ENCODE data around the gene LRRIQ1. TPM values are rescaled to one million over a fixed set of nuclear protein-coding genes. Genes with fewer than 3 reads are reported as not detected.

Gene LRRIQ1
- total and polyA plus RNA-seq, 2 experiments from 2014 or later: 2.0 to 6.9 TPM

DNA sequence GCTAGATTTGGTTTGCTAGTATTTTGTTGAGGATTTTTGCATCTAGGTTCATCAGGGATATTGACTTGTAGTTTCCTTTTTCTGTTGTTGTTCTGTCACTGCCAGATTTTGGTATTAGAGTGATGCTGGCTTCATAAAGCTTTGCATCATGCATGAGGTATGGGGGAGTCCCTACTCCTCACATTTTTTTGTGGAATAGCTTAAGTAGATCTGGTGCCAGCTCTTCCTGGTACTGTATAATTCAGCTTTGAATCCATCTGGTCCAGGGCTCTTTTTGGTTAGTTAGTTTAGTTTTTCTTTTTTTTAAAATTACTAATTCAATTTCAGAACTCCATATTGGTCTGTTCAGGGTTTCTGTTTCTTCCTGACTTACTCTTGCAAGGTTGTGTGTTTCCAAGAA lies 59.4 kb downstream of the LRRIQ1 start:
- TF ChIP-seq, protein P1, sequence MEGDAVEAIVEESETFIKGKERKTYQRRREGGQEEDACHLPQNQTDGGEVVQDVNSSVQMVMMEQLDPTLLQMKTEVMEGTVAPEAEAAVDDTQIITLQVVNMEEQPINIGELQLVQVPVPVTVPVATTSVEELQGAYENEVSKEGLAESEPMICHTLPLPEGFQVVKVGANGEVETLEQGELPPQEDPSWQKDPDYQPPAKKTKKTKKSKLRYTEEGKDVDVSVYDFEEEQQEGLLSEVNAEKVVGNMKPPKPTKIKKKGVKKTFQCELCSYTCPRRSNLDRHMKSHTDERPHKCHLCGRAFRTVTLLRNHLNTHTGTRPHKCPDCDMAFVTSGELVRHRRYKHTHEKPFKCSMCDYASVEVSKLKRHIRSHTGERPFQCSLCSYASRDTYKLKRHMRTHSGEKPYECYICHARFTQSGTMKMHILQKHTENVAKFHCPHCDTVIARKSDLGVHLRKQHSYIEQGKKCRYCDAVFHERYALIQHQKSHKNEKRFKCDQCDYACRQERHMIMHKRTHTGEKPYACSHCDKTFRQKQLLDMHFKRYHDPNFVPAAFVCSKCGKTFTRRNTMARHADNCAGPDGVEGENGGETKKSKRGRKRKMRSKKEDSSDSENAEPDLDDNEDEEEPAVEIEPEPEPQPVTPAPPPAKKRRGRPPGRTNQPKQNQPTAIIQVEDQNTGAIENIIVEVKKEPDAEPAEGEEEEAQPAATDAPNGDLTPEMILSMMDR (IDR thresholded peaks at IDR 0.05; ENCODE audit: low read depth, low read length): no peak
- H3K9me3 ChIP-seq (ENCODE audit: low read depth): no peaks in the 10 kb centered on the region
- H3K27me3 ChIP-seq: no peaks in the 10 kb centered on the region
- no peaks in the 10 kb centered on the region for H3K36me3 ChIP-seq
- no peak overlapping the region for H3K27ac ChIP-seq
- DNase-seq (ENCODE audit: low read depth in 1 of 2, low spot score in 1 of 2): no peak
- H3K4me1 ChIP-seq (ENCODE audit: low read depth): no peaks in the 10 kb centered on the region
- H3K4me3 ChIP-seq: no peak overlapping the region

GRCh38 chr12:85130646-85131045 lies 94.5 kb downstream of the LRRIQ1 start:
- H3K36me3 ChIP-seq: no peaks in the 10 kb centered on the region
- no peaks in the 10 kb centered on the region for H3K9me3 ChIP-seq (ENCODE audit: low read depth)
- peak in 1 of 2 donors; percentile 1 for DNase-seq (ENCODE audit: low read depth in 1 of 2, low spot score in 1 of 2)
- TF ChIP-seq, protein P1 (IDR thresholded peaks at IDR 0.05; ENCODE audit: low read depth, low read length): no peak
- H3K4me3 ChIP-seq: no peak overlapping the region
- H3K27me3 ChIP-seq: no peaks in the 10 kb centered on the region
- no peaks in the 10 kb centered on the region for H3K4me1 ChIP-seq (ENCODE audit: low read depth)
- no peak overlapping the region for H3K27ac ChIP-seq

GRCh38 chr12:85138833-85139232 lies 102.7 kb downstream of the LRRIQ1 start:
- no peaks in the 10 kb centered on the region for H3K4me1 ChIP-seq (ENCODE audit: low read depth)
- H3K9me3 ChIP-seq (ENCODE audit: low read depth): no peaks in the 10 kb centered on the region
- H3K36me3 ChIP-seq: no peaks in the 10 kb centered on the region
- H3K27me3 ChIP-seq: no peaks in the 10 kb centered on the region
- no peak overlapping the region for H3K4me3 ChIP-seq
- no peak for DNase-seq (ENCODE audit: low read depth in 1 of 2, low spot score in 1 of 2)
- TF ChIP-seq, protein P1 (IDR thresholded peaks at IDR 0.05; ENCODE audit: low read depth, low read length): no peak
- no peak overlapping the region for H3K27ac ChIP-seq

DNA sequence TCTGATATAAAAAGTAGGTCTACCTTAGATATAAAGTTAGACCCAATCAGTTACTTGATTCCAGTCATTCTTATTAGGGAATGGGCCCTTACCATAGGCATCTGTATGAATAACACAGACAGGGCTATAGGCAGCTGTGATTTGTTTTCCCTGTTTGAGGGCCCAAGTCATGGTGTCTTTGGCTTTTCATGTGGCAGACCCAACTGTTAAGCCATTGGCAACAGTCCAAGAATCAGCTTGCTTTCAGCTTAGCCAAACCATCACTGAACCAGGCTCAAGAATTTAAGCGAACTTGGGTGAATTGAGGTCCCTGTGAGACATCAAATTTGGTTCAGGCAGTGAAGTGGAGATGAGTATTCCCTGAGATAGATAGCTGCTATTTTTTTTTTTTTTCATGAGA lies 111.2 kb downstream of the LRRIQ1 start:
- no peak overlapping the region for H3K4me3 ChIP-seq
- peak in 1 of 2 donors; percentile 2 for DNase-seq (ENCODE audit: low read depth in 1 of 2, low spot score in 1 of 2)
- no peaks in the 10 kb centered on the region for H3K4me1 ChIP-seq (ENCODE audit: low read depth)
- TF ChIP-seq, protein P1 (IDR thresholded peaks at IDR 0.05; ENCODE audit: low read depth, low read length): no peak
- no peaks in the 10 kb centered on the region for H3K9me3 ChIP-seq (ENCODE audit: low read depth)
- no peak overlapping the region for H3K27ac ChIP-seq
- no peaks in the 10 kb centered on the region for H3K36me3 ChIP-seq
- no peaks in the 10 kb centered on the region for H3K27me3 ChIP-seq

GRCh38 chr12:85152311-85152729 lies 116.2 kb downstream of the LRRIQ1 start:
- Histone ChIP-seq H3K27me3 (no peaks in the 10 kb centered on the region), H3K36me3 (no peaks in the 10 kb centered on the region), H3K4me1 (ENCODE audit: low read depth) (no peaks in the 10 kb centered on the region), H3K4me3 (no peak overlapping the region), H3K9me3 (ENCODE audit: low read depth) (no peaks in the 10 kb centered on the region), H3K27ac (no peak overlapping the region)
- no peak for DNase-seq (ENCODE audit: low read depth in 1 of 2, low spot score in 1 of 2)
- TF ChIP-seq, protein P1 (IDR thresholded peaks at IDR 0.05; ENCODE audit: low read depth, low read length): no peak

DNA sequence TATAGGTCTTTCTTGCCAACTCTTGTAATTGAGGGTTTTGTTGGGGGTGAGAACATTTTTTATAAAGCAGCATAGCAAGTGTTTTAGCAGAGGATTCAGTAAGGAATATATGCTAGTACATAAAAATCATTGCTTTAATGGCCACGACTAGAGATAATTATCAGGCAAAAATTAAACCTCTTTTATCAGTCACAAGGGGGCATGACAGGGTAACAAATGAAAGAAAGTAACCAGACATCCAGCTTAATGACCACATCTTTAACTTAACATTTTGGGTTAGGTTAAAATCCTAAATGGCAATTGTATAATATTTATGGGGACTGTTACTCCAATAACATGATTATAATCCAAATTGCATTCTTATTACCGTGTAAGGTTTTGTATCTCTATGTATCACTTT lies 119.6 kb downstream of the LRRIQ1 start:
- H3K27me3 ChIP-seq: no peaks in the 10 kb centered on the region
- H3K4me3 ChIP-seq: no peak overlapping the region
- H3K4me1 ChIP-seq (ENCODE audit: low read depth): no peaks in the 10 kb centered on the region
- no peaks in the 10 kb centered on the region for H3K36me3 ChIP-seq
- H3K9me3 ChIP-seq (ENCODE audit: low read depth): no peaks in the 10 kb centered on the region
- no peak overlapping the region for H3K27ac ChIP-seq
- TF ChIP-seq, protein P1 (IDR thresholded peaks at IDR 0.05; ENCODE audit: low read depth, low read length): peak; percentile 12
- DNase-seq (ENCODE audit: low read depth in 1 of 2, low spot score in 1 of 2): peak; percentile 17 to 31
